Measurements from ENCODE around the gene ARHGAP42. TPM values are rescaled to one million over a fixed set of nuclear protein-coding genes. Genes with fewer than 3 reads are reported as not detected.

ARHGAP42 gene
- polyA plus RNA-seq, 1 donor (not counting 4 experiments of a cell fraction or from before 2014, with no cell fraction given): 5.5 TPM

DNA sequence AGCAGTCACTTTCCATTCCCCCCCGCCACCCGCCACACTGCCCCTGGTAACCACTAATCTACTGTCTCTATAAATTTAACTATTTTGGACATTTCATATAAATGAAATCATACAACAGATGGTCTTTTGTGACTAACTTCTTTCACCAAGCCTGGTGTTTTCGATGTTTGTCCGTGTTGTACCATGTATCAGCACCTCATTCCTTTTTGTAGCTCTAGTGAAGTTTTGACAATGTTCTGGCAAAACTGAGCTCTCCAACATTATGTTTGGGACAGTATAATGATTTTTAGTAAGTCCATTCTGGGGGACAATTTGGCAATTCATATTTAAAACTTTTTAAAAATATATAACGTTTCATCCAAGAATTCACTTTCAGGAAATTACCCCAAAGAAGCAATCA is 45.6 kb upstream of the ARHGAP42 start:
- FAIRE-seq (no peak), DNase-seq (ENCODE audit: low read depth, low spot score) (no peak)
- no peak for TF ChIP-seq CTCF (optimal IDR thresholded peaks at IDR 0.05 in 1 of 3, IDR thresholded peaks at IDR 0.05 in 1 of 3, conservative IDR thresholded peaks at IDR 0.05 in 1 of 3; ENCODE audit: extremely low read depth in 1 of 3, insufficient read depth in 2 of 3, low read length in 3 of 3)
- no peak for TF ChIP-seq EZH2 (IDR thresholded peaks at IDR 0.05; ENCODE audit: low read length)
- H3K27me3 ChIP-seq (ENCODE audit: control insufficient read depth, extremely low read depth, insufficient read depth, low read length): no peaks in the 10 kb centered on the region
- H3K9ac ChIP-seq (ENCODE audit: control insufficient read depth, extremely low read depth, insufficient read depth, low read length): no peak overlapping the region
- H3K4me3 ChIP-seq (ENCODE audit: control insufficient read depth in 2 of 3, extremely low read depth in 1 of 3, insufficient read depth in 2 of 3, low read depth in 1 of 3, low read length in 3 of 3): no peak overlapping the region
- no peaks in the 10 kb centered on the region for H3K9me3 ChIP-seq (ENCODE audit: control insufficient read depth, low read depth, low read length)
- H3K4me1 ChIP-seq (ENCODE audit: control insufficient read depth, extremely low read depth, insufficient read depth, low read length): no peaks in the 10 kb centered on the region
- no peak overlapping the region for H3K27ac ChIP-seq (ENCODE audit: control insufficient read depth, insufficient read depth, low read length)
- H3K36me3 ChIP-seq (ENCODE audit: control insufficient read depth in 2 of 2, extremely low read depth in 1 of 2, insufficient read depth in 2 of 2, low read length in 2 of 2): no peaks in the 10 kb centered on the region
- H3K9me1 ChIP-seq (ENCODE audit: control insufficient read depth, extremely low read depth, insufficient read depth, low read length): no peaks in the 10 kb centered on the region
- no peaks in the 10 kb centered on the region for H4K20me1 ChIP-seq (ENCODE audit: control insufficient read depth, extremely low read depth, insufficient read depth, low read length)
- dilution Hi-C loops (cut with MboI; ENCODE audit: extremely low pct_ligation_motif_present, low sequenced_read_pairs): no loop called here
- H3K4me2 ChIP-seq (ENCODE audit: control insufficient read depth, extremely low read depth, insufficient read depth, low read depth, low read length): no peak overlapping the region
- no peaks in the 10 kb centered on the region for H3K79me2 ChIP-seq (ENCODE audit: control insufficient read depth, insufficient read depth, low read length)
- H2AFZ ChIP-seq (ENCODE audit: control insufficient read depth, low read length): no peak overlapping the region

DNA sequence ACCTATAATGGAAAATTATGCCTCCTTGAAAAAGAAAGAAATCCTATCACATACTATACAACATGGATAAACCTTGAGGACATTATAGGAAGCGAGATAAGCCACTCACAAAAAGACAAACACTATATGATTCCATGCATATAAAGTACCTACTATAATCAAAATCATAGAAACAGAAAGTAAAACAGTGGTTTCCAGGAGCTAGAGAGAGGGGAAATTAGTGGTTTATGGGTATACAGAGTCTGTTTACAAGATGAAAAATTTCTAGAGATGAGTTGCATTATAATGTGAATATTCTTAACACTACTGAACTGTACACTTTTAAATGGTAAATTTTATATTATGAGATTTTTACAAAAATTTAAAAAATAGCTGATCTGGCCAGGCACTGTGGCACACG is 40.5 kb upstream of the ARHGAP42 start:
- Histone ChIP-seq H3K4me2 (ENCODE audit: control insufficient read depth, extremely low read depth, insufficient read depth, low read depth, low read length) (no peak overlapping the region), H3K9ac (ENCODE audit: control insufficient read depth, extremely low read depth, insufficient read depth, low read length) (no peak overlapping the region), H3K4me3 (ENCODE audit: control insufficient read depth in 2 of 3, extremely low read depth in 1 of 3, insufficient read depth in 2 of 3, low read depth in 1 of 3, low read length in 3 of 3) (no peak overlapping the region), H3K27me3 (ENCODE audit: control insufficient read depth, extremely low read depth, insufficient read depth, low read length) (no peaks in the 10 kb centered on the region), H2AFZ (ENCODE audit: control insufficient read depth, low read length) (no peak overlapping the region), H3K4me1 (ENCODE audit: control insufficient read depth, extremely low read depth, insufficient read depth, low read length) (no peaks in the 10 kb centered on the region), H3K79me2 (ENCODE audit: control insufficient read depth, insufficient read depth, low read length) (no peaks in the 10 kb centered on the region), H3K9me1 (ENCODE audit: control insufficient read depth, extremely low read depth, insufficient read depth, low read length) (no peaks in the 10 kb centered on the region), H4K20me1 (ENCODE audit: control insufficient read depth, extremely low read depth, insufficient read depth, low read length) (no peaks in the 10 kb centered on the region), H3K9me3 (ENCODE audit: control insufficient read depth, low read depth, low read length) (no peaks in the 10 kb centered on the region), H3K27ac (ENCODE audit: control insufficient read depth, insufficient read depth, low read length) (no peak overlapping the region), H3K36me3 (ENCODE audit: control insufficient read depth in 2 of 2, extremely low read depth in 1 of 2, insufficient read depth in 2 of 2, low read length in 2 of 2) (no peaks in the 10 kb centered on the region)
- TF ChIP-seq CTCF (optimal IDR thresholded peaks at IDR 0.05 in 1 of 3, IDR thresholded peaks at IDR 0.05 in 1 of 3, conservative IDR thresholded peaks at IDR 0.05 in 1 of 3; ENCODE audit: extremely low read depth in 1 of 3, insufficient read depth in 2 of 3, low read length in 3 of 3): no peak
- TF ChIP-seq EZH2 (IDR thresholded peaks at IDR 0.05; ENCODE audit: low read length): no peak
- DNase-seq (ENCODE audit: low read depth, low spot score): no peak
- dilution Hi-C loops (cut with MboI; ENCODE audit: extremely low pct_ligation_motif_present, low sequenced_read_pairs): no loop called here
- FAIRE-seq: no peak
